Measurements from ENCODE around the gene GNLY.

GRCh38 chr2:85737481-85737880, 43.3 kb downstream of the GNLY start:
- TF ChIP-seq CTCF (IDR thresholded peaks at IDR 0.05): no peak
- TF ChIP-seq POLR2A (IDR thresholded peaks at IDR 0.05): no peak
